ENCODE results near the gene FTSJ3.

DNA sequence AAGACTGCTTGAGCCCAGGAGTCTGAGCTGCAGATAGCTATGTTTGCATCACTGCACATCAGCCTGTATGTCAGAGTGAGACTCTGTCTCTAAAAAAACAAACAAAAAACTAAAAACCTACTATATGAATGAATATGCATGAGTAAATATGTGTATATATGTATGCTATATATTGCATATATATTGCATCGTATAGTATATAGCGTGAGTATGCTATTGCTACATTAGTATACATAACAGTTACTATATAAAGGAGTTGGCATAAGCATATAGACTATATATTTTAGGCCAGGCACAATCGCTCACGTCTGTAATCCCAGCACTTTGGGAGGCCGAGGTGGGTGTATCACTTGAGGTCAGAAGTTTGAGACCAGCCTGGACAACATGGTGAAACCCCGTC is 37.4 kb downstream of the FTSJ3 start:
- TF ChIP-seq EZH2phosphoT487 (IDR thresholded peaks at IDR 0.05; ENCODE audit: insufficient read depth, low read depth) (no peak), EZH2 (IDR thresholded peaks at IDR 0.05; ENCODE audit: insufficient read depth, poor library complexity, severe bottlenecking) (no peak)
